Measurements from ENCODE around the gene BHLHE23. TPM values are rescaled to one million over a fixed set of nuclear protein-coding genes. Genes with fewer than 3 reads are reported as not detected.
A peak's percentile ranks its signal among the peaks of the same experiment; 100 is the strongest.

The BHLHE23 gene
- total RNA-seq, 6 experiments from 2014 or later: not detected

DNA sequence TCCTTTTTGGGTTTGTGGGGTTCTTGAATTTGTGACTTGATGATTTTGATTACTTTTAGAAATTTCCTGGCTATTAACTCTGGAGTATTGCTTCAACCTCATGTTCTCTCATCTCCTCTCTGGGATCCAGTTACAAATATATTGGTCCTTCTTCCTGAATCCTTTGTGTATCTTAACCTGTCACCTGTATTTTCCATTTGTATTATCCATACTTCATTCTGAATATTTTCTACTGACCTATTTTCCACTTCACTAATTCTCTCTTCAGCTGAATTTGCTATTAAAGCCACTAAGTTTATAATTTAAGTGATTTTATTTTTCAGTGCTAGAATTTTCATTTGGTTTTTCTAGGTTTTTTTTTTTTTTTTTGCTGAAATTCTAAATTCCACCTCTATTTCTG, 6.4 kb upstream of the BHLHE23 start:
- no peak for TF ChIP-seq CTCF (IDR thresholded peaks at IDR 0.05)
- Mint-ChIP-seq H3K27me3 (ENCODE audit: insufficient read depth) (peaks cover 54% of the 10 kb centered on the region), H3K27ac (no peak overlapping the region), H3K4me3 (no peak overlapping the region), H3K9me3 (peaks cover 18% of the 10 kb centered on the region), H3K36me3 (ENCODE audit: low read depth) (peaks cover 10% of the 10 kb centered on the region), H3K4me1 (ENCODE audit: low read depth) (peaks cover 14% of the 10 kb centered on the region)
- DNase-seq: no peak

DNA sequence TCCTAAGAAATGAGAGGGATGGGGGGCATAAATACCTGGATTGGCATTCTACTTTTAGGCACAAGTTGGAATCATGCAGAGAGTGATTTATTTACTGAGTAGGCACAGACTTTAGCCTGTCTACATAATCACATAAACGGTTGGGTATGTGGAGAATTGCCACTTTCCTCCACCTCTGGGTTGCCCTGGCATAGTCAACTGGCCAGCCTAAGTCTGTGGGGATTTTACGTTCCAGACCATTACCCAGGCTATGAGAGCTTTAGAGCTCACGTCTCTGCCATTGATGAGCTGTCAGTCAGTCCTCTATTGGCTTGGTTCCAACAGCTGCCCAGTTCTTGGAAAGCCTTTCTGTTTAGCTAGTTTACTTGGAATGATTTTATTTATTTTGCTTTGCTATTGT, 5.0 kb upstream of the BHLHE23 start:
- no peak for TF ChIP-seq CTCF (IDR thresholded peaks at IDR 0.05)
- Mint-ChIP-seq H3K4me3 (no peak overlapping the region), H3K4me1 (ENCODE audit: low read depth) (peaks cover 14% of the 10 kb centered on the region), H3K27me3 (ENCODE audit: insufficient read depth) (peaks cover 54% of the 10 kb centered on the region), H3K9me3 (peaks cover 18% of the 10 kb centered on the region), H3K36me3 (ENCODE audit: low read depth) (peaks cover 10% of the 10 kb centered on the region), H3K27ac (no peak overlapping the region)
- no peak for DNase-seq

DNA sequence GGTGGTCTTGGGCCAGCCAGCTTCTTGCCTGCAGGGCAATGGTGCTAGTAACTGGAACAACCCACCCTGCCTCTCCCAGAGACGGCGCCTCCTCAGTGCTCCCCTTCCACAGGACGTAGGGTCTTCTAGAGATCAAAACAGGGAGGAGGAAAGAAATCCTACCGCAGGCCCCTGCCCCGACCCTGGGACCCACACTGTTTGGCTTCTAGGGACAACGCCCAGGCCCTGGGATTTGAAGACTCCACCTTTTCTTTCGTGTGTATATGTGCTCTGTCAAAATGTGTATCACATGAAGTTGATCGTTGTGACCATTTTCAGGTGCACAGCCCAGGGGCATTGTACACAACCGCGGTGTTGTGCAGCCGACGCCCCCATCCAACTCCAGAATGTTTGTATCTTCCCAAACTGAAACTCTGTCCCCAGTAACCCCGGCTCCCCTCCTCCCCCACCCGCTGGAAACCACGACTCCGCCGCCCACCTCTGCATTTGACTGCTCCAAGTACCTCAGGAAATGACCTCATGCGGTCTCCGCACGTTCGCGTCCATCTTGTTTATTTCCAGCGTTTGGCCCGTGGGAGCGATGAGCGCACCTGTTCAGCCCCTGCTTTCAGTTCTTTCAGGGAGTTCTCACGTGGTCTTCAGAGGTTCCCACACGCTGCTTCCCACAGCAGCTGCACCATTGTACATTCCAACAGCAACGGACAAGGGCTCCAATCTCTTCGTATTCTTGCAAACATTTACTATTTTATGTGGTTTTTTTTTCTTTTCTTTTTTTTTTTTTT, 3.4 kb upstream of the BHLHE23 start:
- peaks cover 10% of the 10 kb centered on the region for H3K36me3 Mint-ChIP-seq (ENCODE audit: low read depth)
- no peak for DNase-seq
- H3K27me3 Mint-ChIP-seq (ENCODE audit: insufficient read depth): peaks cover 51% of the 10 kb centered on the region
- peaks cover 18% of the 10 kb centered on the region for H3K9me3 Mint-ChIP-seq
- H3K27ac Mint-ChIP-seq: no peak overlapping the region
- peaks cover 14% of the 10 kb centered on the region for H3K4me1 Mint-ChIP-seq (ENCODE audit: low read depth)
- TF ChIP-seq CTCF (IDR thresholded peaks at IDR 0.05): no peak
- H3K4me3 Mint-ChIP-seq: peak overlapping the region; percentile 20; the same call in 1 of the 2 replicates

- peaks cover 14% of the 10 kb centered on the region for H3K4me1 Mint-ChIP-seq (ENCODE audit: low read depth)
- H3K4me3 Mint-ChIP-seq: peak overlapping the region; percentile 43; the same call in 1 of the 2 replicates
- no peak overlapping the region for H3K27ac Mint-ChIP-seq
- TF ChIP-seq CTCF (IDR thresholded peaks at IDR 0.05): peak; percentile 96
- peaks cover 10% of the 10 kb centered on the region for H3K36me3 Mint-ChIP-seq (ENCODE audit: low read depth)
- peaks cover 48% of the 10 kb centered on the region for H3K27me3 Mint-ChIP-seq (ENCODE audit: insufficient read depth)
- DNase-seq: peak; percentile 39
- peaks cover 18% of the 10 kb centered on the region for H3K9me3 Mint-ChIP-seq
These were observed 2.5 kb upstream of the BHLHE23 start for GRCh38 chr20:63009045-63009961.

- no peak overlapping the region; the same call in 1 of the 2 replicates for H3K4me3 Mint-ChIP-seq
- H3K27ac Mint-ChIP-seq: no peak overlapping the region
These were observed 1.8 kb upstream of the BHLHE23 start for GRCh38 chr20:63008541-63009044.

More at GRCh38 chr20:63008541-63009044, 1.8 kb upstream of the BHLHE23 start:
- Mint-ChIP-seq H3K27me3 (ENCODE audit: insufficient read depth) (peaks cover 48% of the 10 kb centered on the region), H3K9me3 (peaks cover 13% of the 10 kb centered on the region), H3K36me3 (ENCODE audit: low read depth) (peaks cover 8% of the 10 kb centered on the region), H3K4me1 (ENCODE audit: low read depth) (peaks cover 14% of the 10 kb centered on the region)
- no peak for DNase-seq
- TF ChIP-seq CTCF (IDR thresholded peaks at IDR 0.05): no peak

Measured in HFFc6 (cell line).